HG03066 (cell line): ENCODE measurements around the gene SOX1.

Experiments used
- ATAC-seq: cut with Tn5 transposase; IDR thresholded peaks from one replicate; pipeline ENCODE4 v1.9.1; 2021; ENCODE audit warnings: low read depth; ENCODE audit not compliant: unreplicated experiment

The SOX1 gene

GRCh38 chr13:112058519-112058873 lies 8.5 kb upstream of the SOX1 start:
- no peak for ATAC-seq

- ATAC-seq, result no peak
Observed at GRCh38 chr13:112058941-112059340, 8.0 kb upstream of the SOX1 start.

GRCh38 chr13:112059457-112060281 lies 7.3 kb upstream of the SOX1 start:
- ATAC-seq, result no peak

GRCh38 chr13:112060282-112060830 lies 6.6 kb upstream of the SOX1 start:
- ATAC-seq, result no peak

GRCh38 chr13:112060899-112061366 lies 6.0 kb upstream of the SOX1 start:
- ATAC-seq, result no peak

GRCh38 chr13:112061367-112062061 lies 5.4 kb upstream of the SOX1 start:
- ATAC-seq, result no peak

GRCh38 chr13:112062072-112062567 lies 4.8 kb upstream of the SOX1 start:
- no peak for ATAC-seq

GRCh38 chr13:112062571-112063570 lies 4.1 kb upstream of the SOX1 start:
- ATAC-seq, result no peak

GRCh38 chr13:112063807-112064206 lies 3.1 kb upstream of the SOX1 start:
- no peak for ATAC-seq

GRCh38 chr13:112064222-112064621 lies 2.7 kb upstream of the SOX1 start:
- ATAC-seq, result no peak

- no peak for ATAC-seq
Observed at GRCh38 chr13:112065521-112065866, 1.5 kb upstream of the SOX1 start.

GRCh38 chr13:112065867-112066623 lies 904 bp upstream of the SOX1 start:
- ATAC-seq, result no peak

GRCh38 chr13:112066624-112067004 lies 335 bp upstream of the SOX1 start:
- no peak for ATAC-seq

- no peak for ATAC-seq
Observed at GRCh38 chr13:112067871-112068539, 1.1 kb downstream of the SOX1 start.

GRCh38 chr13:112068540-112069060 lies 1.7 kb downstream of the SOX1 start:
- no peak for ATAC-seq

GRCh38 chr13:112069061-112069844 lies 2.3 kb downstream of the SOX1 start:
- no peak for ATAC-seq

- no peak for ATAC-seq
Observed at GRCh38 chr13:112069845-112070251, 2.9 kb downstream of the SOX1 start.

- ATAC-seq, result no peak
Observed at GRCh38 chr13:112071102-112071722, 4.3 kb downstream of the SOX1 start.
